ENCODE data around the gene BABAM1. TPM values are rescaled to one million over a fixed set of nuclear protein-coding genes. Genes with fewer than 3 reads are reported as not detected.
A peak's percentile ranks its signal among the peaks of the same experiment; 100 is the strongest.

The BABAM1 gene
- total and polyA plus RNA-seq, 12 donors: 68.5 to 162 (median 81.2) TPM

- intact Hi-C loops (cut with DNase I): no loop called here
- Histone ChIP-seq H3K9me3 (replicated peaks in 1 of 3) (no peaks in the 10 kb centered on the region), H3K4me3 (no peak overlapping the region), H3K27ac (peak overlapping the region in 1 of 5 donors; percentile 75), H3K27me3 (no peaks in the 10 kb centered on the region), H3K36me3 (replicated peaks in 1 of 2) (peaks cover 0 to 12% of the 10 kb centered on the region in 2 donors), H3K4me1 (replicated peaks in 1 of 2) (peaks cover 4 to 30% of the 10 kb centered on the region in 2 donors)
- peak in 1 of 7 donors; percentile 23 for DNase-seq
- TF ChIP-seq POLR2A (IDR thresholded peaks at IDR 0.05): no peak
- TF ChIP-seq, protein P1, sequence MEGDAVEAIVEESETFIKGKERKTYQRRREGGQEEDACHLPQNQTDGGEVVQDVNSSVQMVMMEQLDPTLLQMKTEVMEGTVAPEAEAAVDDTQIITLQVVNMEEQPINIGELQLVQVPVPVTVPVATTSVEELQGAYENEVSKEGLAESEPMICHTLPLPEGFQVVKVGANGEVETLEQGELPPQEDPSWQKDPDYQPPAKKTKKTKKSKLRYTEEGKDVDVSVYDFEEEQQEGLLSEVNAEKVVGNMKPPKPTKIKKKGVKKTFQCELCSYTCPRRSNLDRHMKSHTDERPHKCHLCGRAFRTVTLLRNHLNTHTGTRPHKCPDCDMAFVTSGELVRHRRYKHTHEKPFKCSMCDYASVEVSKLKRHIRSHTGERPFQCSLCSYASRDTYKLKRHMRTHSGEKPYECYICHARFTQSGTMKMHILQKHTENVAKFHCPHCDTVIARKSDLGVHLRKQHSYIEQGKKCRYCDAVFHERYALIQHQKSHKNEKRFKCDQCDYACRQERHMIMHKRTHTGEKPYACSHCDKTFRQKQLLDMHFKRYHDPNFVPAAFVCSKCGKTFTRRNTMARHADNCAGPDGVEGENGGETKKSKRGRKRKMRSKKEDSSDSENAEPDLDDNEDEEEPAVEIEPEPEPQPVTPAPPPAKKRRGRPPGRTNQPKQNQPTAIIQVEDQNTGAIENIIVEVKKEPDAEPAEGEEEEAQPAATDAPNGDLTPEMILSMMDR (IDR thresholded peaks at IDR 0.05): no peak
- WGBS, 4 donors: 85 to 90% (median 87%) methylated on average over 8 to 28 of the region's 28 CpGs
These were observed 57.3 kb downstream of the BABAM1 start for GRCh38 chr19:17324357-17325114.

GRCh38 chr19:17325133-17325532 lies 57.9 kb downstream of the BABAM1 start:
- peaks cover 4 to 30% of the 10 kb centered on the region in 2 donors for H3K4me1 ChIP-seq (replicated peaks in 1 of 2)
- TF ChIP-seq, protein P1 (IDR thresholded peaks at IDR 0.05): no peak
- TF ChIP-seq POLR2A (IDR thresholded peaks at IDR 0.05): no peak
- H3K9me3 ChIP-seq (replicated peaks in 1 of 3): no peaks in the 10 kb centered on the region
- H3K27me3 ChIP-seq: no peaks in the 10 kb centered on the region
- H3K27ac ChIP-seq: peak overlapping the region in 2 of 5 donors; percentile 34 to 38
- intact Hi-C loops (cut with DNase I): no loop called here
- no peak overlapping the region for H3K4me3 ChIP-seq
- peaks cover 0 to 7% of the 10 kb centered on the region in 2 donors for H3K36me3 ChIP-seq (replicated peaks in 1 of 2)
- peak in 1 of 7 donors; percentile 25 for DNase-seq
- WGBS, 4 donors: 88 to 96% (median 89%) methylated on average over 18 to 20 of the region's 20 CpGs; no CpG with 5 or more reads in 1 of the 4 donors

DNA sequence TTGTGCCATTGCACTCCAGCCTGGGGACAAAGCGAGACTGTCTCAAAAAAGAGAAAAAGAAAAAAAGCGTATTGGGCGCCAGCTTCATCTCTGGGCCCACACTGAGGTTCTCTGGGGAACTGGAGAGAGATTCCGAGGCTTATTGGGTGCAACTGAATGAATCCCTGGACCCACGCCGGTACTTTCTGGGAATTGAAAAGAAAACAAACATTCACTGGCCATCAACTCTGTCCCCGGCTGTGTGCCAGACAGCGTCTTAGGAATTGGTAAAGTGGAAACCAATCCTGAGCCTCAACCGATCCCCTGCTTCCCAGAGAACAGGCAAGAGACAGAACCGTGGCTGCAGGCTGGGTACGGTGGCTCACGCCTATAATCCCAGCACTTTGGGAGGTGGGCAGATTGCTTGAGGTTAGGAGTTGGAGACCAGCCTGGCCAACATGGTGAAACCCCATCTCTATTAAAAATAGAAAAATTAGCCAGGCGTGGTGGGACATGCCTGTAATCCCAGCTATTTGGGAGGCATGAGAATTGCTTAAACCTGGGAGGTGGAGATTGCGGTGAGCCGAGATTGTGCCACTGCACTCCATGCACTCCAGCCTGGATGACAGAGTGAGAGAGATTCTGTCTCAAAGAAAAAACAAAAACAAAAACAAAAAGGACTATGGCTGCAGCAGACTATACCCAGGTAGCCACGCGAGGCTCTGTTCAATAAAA lies 58.8 kb downstream of the BABAM1 start:
- TF ChIP-seq, protein P1 (IDR thresholded peaks at IDR 0.05): no peak
- TF ChIP-seq POLR2A (IDR thresholded peaks at IDR 0.05): no peak
- DNase-seq: peak in 4 of 7 donors; percentile 57 to 79 (median 62)
- Histone ChIP-seq H3K4me1 (replicated peaks in 1 of 2) (peaks cover 4 to 30% of the 10 kb centered on the region in 2 donors), H3K27me3 (no peaks in the 10 kb centered on the region), H3K27ac (peak overlapping the region in 1 of 5 donors; percentile 38), H3K9me3 (replicated peaks in 1 of 3) (no peaks in the 10 kb centered on the region), H3K4me3 (no peak overlapping the region), H3K36me3 (replicated peaks in 1 of 2) (no peaks in the 10 kb centered on the region)
- whole genome bisulfite sequencing, 4 donors: 72 to 86% (median 77%) methylated on average over 17 of the region's 17 CpGs
- intact Hi-C loops (cut with DNase I): no loop called here

- TF ChIP-seq POLR2A (IDR thresholded peaks at IDR 0.05): no peak
- TF ChIP-seq, protein P1 (IDR thresholded peaks at IDR 0.05): no peak
- H3K27me3 ChIP-seq: no peaks in the 10 kb centered on the region
- 76 to 87% (median 82%) methylated on average over 11 of the region's 11 CpGs for WGBS, 4 donors
- H3K4me1 ChIP-seq (replicated peaks in 1 of 2): peaks cover 4 to 30% of the 10 kb centered on the region in 2 donors
- no peak for DNase-seq
- no peak overlapping the region for H3K4me3 ChIP-seq
- no peaks in the 10 kb centered on the region for H3K36me3 ChIP-seq (replicated peaks in 1 of 2)
- peak overlapping the region in 1 of 5 donors; percentile 8 for H3K27ac ChIP-seq
- no peaks in the 10 kb centered on the region for H3K9me3 ChIP-seq (replicated peaks in 1 of 3)
- intact Hi-C loops (cut with DNase I): no loop called here
These were observed 59.3 kb downstream of the BABAM1 start for GRCh38 chr19:17326595-17326966.
